ENCODE measurements around the gene PAK5. TPM values are rescaled to one million over a fixed set of nuclear protein-coding genes. Genes with fewer than 3 reads are reported as not detected.

The PAK5 gene
- total RNA-seq, 1 experiment from 2014 or later, result not detected

- H3K4me2 ChIP-seq (ENCODE audit: low read length), result no peak overlapping the region
- no peaks in the 10 kb centered on the region for H4K20me1 ChIP-seq (ENCODE audit: insufficient read depth)
- no peak overlapping the region for H3K9ac ChIP-seq (ENCODE audit: low read length)
- intact Hi-C loops (cut with micrococcal nuclease), result no loop called here
- H3K79me2 ChIP-seq (ENCODE audit: insufficient read depth, low read length), result no peaks in the 10 kb centered on the region
- BruUV-seq (replicated peaks), result no TSS peak
- no peaks in the 10 kb centered on the region for H3K36me3 ChIP-seq (ENCODE audit: control insufficient read depth in 1 of 2, insufficient read depth in 2 of 2, low read length in 2 of 2)
- ATAC-seq (no peak), DNase-seq (ENCODE audit: low read depth, low spot score) (no peak)
- H3K4me3 ChIP-seq (replicated peaks in 1 of 2; ENCODE audit: low read depth in 1 of 2, low read length in 2 of 2), result no peak overlapping the region
- TF ChIP-seq, protein P1, sequence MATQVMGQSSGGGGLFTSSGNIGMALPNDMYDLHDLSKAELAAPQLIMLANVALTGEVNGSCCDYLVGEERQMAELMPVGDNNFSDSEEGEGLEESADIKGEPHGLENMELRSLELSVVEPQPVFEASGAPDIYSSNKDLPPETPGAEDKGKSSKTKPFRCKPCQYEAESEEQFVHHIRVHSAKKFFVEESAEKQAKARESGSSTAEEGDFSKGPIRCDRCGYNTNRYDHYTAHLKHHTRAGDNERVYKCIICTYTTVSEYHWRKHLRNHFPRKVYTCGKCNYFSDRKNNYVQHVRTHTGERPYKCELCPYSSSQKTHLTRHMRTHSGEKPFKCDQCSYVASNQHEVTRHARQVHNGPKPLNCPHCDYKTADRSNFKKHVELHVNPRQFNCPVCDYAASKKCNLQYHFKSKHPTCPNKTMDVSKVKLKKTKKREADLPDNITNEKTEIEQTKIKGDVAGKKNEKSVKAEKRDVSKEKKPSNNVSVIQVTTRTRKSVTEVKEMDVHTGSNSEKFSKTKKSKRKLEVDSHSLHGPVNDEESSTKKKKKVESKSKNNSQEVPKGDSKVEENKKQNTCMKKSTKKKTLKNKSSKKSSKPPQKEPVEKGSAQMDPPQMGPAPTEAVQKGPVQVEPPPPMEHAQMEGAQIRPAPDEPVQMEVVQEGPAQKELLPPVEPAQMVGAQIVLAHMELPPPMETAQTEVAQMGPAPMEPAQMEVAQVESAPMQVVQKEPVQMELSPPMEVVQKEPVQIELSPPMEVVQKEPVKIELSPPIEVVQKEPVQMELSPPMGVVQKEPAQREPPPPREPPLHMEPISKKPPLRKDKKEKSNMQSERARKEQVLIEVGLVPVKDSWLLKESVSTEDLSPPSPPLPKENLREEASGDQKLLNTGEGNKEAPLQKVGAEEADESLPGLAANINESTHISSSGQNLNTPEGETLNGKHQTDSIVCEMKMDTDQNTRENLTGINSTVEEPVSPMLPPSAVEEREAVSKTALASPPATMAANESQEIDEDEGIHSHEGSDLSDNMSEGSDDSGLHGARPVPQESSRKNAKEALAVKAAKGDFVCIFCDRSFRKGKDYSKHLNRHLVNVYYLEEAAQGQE (IDR thresholded peaks at IDR 0.05; ENCODE audit: low read depth), result no peak
- TF ChIP-seq FOSL1 (IDR thresholded peaks at IDR 0.05; ENCODE audit: low read depth), result no peak
- TF ChIP-seq EZH2 (IDR thresholded peaks at IDR 0.05), result no peak
- no peak for TF ChIP-seq ZFX (IDR thresholded peaks at IDR 0.05)
- TF ChIP-seq POLR2AphosphoS5 (IDR thresholded peaks at IDR 0.05; ENCODE audit: low read depth, low read length), result no peak
- TF ChIP-seq TCF7L2 (IDR thresholded peaks at IDR 0.05; ENCODE audit: borderline replicate concordance, extremely low read depth, insufficient read depth, insufficient read length), result no peak
- TF ChIP-seq EZH2phosphoT487 (IDR thresholded peaks at IDR 0.05; ENCODE audit: borderline replicate concordance), result no peak
- TF ChIP-seq CEBPB (IDR thresholded peaks at IDR 0.05; ENCODE audit: low read depth), result no peak
- TF ChIP-seq, protein P2, sequence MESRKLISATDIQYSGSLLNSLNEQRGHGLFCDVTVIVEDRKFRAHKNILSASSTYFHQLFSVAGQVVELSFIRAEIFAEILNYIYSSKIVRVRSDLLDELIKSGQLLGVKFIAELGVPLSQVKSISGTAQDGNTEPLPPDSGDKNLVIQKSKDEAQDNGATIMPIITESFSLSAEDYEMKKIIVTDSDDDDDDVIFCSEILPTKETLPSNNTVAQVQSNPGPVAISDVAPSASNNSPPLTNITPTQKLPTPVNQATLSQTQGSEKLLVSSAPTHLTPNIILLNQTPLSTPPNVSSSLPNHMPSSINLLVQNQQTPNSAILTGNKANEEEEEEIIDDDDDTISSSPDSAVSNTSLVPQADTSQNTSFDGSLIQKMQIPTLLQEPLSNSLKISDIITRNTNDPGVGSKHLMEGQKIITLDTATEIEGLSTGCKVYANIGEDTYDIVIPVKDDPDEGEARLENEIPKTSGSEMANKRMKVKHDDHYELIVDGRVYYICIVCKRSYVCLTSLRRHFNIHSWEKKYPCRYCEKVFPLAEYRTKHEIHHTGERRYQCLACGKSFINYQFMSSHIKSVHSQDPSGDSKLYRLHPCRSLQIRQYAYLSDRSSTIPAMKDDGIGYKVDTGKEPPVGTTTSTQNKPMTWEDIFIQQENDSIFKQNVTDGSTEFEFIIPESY (IDR thresholded peaks at IDR 0.05; ENCODE audit: extremely low read depth, insufficient replicate concordance, low read length), result no peak
- no peak for TF ChIP-seq JUND (IDR thresholded peaks at IDR 0.05)
- TF ChIP-seq, protein P3, sequence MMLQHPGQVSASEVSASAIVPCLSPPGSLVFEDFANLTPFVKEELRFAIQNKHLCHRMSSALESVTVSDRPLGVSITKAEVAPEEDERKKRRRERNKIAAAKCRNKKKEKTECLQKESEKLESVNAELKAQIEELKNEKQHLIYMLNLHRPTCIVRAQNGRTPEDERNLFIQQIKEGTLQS (IDR thresholded peaks at IDR 0.05), result no peak
- no peak for TF ChIP-seq POLR2A (IDR thresholded peaks at IDR 0.05; ENCODE audit: borderline replicate concordance, extremely low read depth, insufficient read depth, insufficient read length)
- TF ChIP-seq SIN3A (IDR thresholded peaks at IDR 0.05; ENCODE audit: low read depth), result no peak
- TF ChIP-seq, protein P4, sequence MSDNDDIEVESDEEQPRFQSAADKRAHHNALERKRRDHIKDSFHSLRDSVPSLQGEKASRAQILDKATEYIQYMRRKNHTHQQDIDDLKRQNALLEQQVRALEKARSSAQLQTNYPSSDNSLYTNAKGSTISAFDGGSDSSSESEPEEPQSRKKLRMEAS (IDR thresholded peaks at IDR 0.05), result no peak
- no peak for TF ChIP-seq ZNF274 (IDR thresholded peaks at IDR 0.05; ENCODE audit: low read depth, low read length)
- no peak for TF ChIP-seq CTCF (IDR thresholded peaks at IDR 0.05 in 2 of 3, conservative IDR thresholded peaks at IDR 0.05 in 1 of 3; ENCODE audit: borderline replicate concordance in 1 of 3, insufficient read depth in 1 of 3, low read depth in 2 of 3, low read length in 2 of 3)
- no peak for TF ChIP-seq ELF1 (IDR thresholded peaks at IDR 0.05; ENCODE audit: borderline replicate concordance, low read depth)
- no peak overlapping the region for H3K27ac ChIP-seq (ENCODE audit: low read depth, low read length)
- H3K27me3 ChIP-seq (ENCODE audit: insufficient read depth, low read length), result no peaks in the 10 kb centered on the region
- RAD21 ChIA-PET (ENCODE audit: low non-redundant PET in 1 of 2, low total read pairs in 2 of 2, uncharacterized antibody in 2 of 2, unreplicated experiment in 2 of 2), result no interaction called here
- H2AFZ ChIP-seq (ENCODE audit: low read depth, low read length, poor library complexity, severe bottlenecking), result no peak overlapping the region
- no peaks in the 10 kb centered on the region for H3K9me2 ChIP-seq (ENCODE audit: insufficient read depth)
- H3K4me1 ChIP-seq (ENCODE audit: control insufficient read depth in 1 of 2, insufficient read depth in 2 of 2, low read length in 2 of 2), result no peaks in the 10 kb centered on the region
- CTCF ChIA-PET, result no interaction called here
- no peaks in the 10 kb centered on the region for H3K9me3 ChIP-seq (ENCODE audit: control insufficient read depth in 1 of 2, insufficient read depth in 1 of 2, low read depth in 1 of 2, low read length in 2 of 2)
- POLR2A ChIA-PET, result no interaction called here
Measured at GRCh38 chr20:9594284-9594875, 244.5 kb downstream of the PAK5 start.
